ENCODE results near the gene FCHSD1. TPM values are rescaled to one million over a fixed set of nuclear protein-coding genes. Genes with fewer than 3 reads are reported as not detected.

FCHSD1 gene
- total and polyA plus RNA-seq, 2 of the 4 experiments (the other 2 are of a cell fraction): 33.2 to 62.1 TPM

DNA sequence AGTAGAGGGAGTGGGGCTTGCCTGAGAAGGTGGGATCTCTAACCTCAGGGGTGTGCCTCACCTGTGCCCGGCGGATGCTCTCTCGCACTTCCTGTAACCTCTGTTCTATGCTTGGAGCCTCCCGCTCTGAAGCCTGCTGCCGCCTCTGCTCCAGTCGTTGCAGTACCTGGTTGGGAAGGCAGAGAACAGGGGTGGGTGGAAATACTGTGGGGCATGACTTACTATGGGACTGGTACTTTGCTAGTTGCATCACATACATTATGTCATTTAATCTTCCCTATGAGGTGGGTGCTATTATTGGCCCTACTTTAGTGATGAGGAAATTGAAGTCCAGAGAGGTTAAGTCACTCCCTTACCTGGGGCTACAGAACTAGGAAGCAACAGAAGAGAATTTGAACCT, 5.2 kb downstream of the FCHSD1 start:
- no peak overlapping the region for H3K27ac ChIP-seq (ENCODE audit: insufficient read depth, low read length)
- no peak overlapping the region for H2BK5ac ChIP-seq (ENCODE audit: low read depth, low read length, poor library complexity, severe bottlenecking)
- in situ Hi-C loops (cut with MboI; ENCODE audit: low sequenced_read_pairs) (no loop called here), dilution Hi-C loops (cut with HindIII; ENCODE audit: low sequenced_read_pairs, unreplicated experiment) (no loop called here), intact Hi-C loops (cut with micrococcal nuclease) (no loop called here)
- H2BK20ac ChIP-seq (ENCODE audit: low read depth, low read length): no peak overlapping the region
- no peak overlapping the region for H2AK5ac ChIP-seq (ENCODE audit: low read depth, low read length)
- no peak for TF ChIP-seq CHD1 (IDR thresholded peaks at IDR 0.05; ENCODE audit: low read depth, low read length)
- TF ChIP-seq, protein P1, sequence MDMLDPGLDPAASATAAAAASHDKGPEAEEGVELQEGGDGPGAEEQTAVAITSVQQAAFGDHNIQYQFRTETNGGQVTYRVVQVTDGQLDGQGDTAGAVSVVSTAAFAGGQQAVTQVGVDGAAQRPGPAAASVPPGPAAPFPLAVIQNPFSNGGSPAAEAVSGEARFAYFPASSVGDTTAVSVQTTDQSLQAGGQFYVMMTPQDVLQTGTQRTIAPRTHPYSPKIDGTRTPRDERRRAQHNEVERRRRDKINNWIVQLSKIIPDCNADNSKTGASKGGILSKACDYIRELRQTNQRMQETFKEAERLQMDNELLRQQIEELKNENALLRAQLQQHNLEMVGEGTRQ (IDR thresholded peaks at IDR 0.05; ENCODE audit: low read depth, low read length): no peak
- no peak for TF ChIP-seq MAFK (IDR thresholded peaks at IDR 0.05; ENCODE audit: low read depth, low read length)
- TF ChIP-seq CEBPB (IDR thresholded peaks at IDR 0.05; ENCODE audit: low read depth, low read length): no peak
- TF ChIP-seq SMC3 (IDR thresholded peaks at IDR 0.05; ENCODE audit: low read depth, low read length): no peak
- no peak for TF ChIP-seq NFE2L2 (IDR thresholded peaks at IDR 0.05; ENCODE audit: low read depth, low read length)
- TF ChIP-seq RCOR1 (IDR thresholded peaks at IDR 0.05; ENCODE audit: insufficient replicate concordance, low read length): no peak
- no peak for TF ChIP-seq BHLHE40 (IDR thresholded peaks at IDR 0.05; ENCODE audit: low read depth, low read length)
- no peak for TF ChIP-seq RFX5 (IDR thresholded peaks at IDR 0.05; ENCODE audit: low read depth, low read length)
- no peak for TF ChIP-seq POLR2A (IDR thresholded peaks at IDR 0.05; ENCODE audit: low read depth, low read length)
- TF ChIP-seq MXI1 (IDR thresholded peaks at IDR 0.05; ENCODE audit: borderline replicate concordance, low read depth, low read length): no peak
- TF ChIP-seq FOS (IDR thresholded peaks at IDR 0.05; ENCODE audit: low read depth, low read length): no peak
- TF ChIP-seq, protein P2, sequence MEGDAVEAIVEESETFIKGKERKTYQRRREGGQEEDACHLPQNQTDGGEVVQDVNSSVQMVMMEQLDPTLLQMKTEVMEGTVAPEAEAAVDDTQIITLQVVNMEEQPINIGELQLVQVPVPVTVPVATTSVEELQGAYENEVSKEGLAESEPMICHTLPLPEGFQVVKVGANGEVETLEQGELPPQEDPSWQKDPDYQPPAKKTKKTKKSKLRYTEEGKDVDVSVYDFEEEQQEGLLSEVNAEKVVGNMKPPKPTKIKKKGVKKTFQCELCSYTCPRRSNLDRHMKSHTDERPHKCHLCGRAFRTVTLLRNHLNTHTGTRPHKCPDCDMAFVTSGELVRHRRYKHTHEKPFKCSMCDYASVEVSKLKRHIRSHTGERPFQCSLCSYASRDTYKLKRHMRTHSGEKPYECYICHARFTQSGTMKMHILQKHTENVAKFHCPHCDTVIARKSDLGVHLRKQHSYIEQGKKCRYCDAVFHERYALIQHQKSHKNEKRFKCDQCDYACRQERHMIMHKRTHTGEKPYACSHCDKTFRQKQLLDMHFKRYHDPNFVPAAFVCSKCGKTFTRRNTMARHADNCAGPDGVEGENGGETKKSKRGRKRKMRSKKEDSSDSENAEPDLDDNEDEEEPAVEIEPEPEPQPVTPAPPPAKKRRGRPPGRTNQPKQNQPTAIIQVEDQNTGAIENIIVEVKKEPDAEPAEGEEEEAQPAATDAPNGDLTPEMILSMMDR (conservative IDR thresholded peaks at IDR 0.05; ENCODE audit: low read depth, low read length): no peak
- TF ChIP-seq, protein P3, sequence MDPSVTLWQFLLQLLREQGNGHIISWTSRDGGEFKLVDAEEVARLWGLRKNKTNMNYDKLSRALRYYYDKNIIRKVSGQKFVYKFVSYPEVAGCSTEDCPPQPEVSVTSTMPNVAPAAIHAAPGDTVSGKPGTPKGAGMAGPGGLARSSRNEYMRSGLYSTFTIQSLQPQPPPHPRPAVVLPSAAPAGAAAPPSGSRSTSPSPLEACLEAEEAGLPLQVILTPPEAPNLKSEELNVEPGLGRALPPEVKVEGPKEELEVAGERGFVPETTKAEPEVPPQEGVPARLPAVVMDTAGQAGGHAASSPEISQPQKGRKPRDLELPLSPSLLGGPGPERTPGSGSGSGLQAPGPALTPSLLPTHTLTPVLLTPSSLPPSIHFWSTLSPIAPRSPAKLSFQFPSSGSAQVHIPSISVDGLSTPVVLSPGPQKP (IDR thresholded peaks at IDR 0.05; ENCODE audit: borderline replicate concordance, low read depth, low read length): no peak
- H3K9me3 ChIP-seq (ENCODE audit: control insufficient read depth, insufficient read depth, low read length): no peaks in the 10 kb centered on the region
- BruUV-seq (replicated peaks): no TSS peak
- H2AK9ac ChIP-seq (replicated peaks; ENCODE audit: low read depth, low read length, poor library complexity): no peak overlapping the region
- H2BK120ac ChIP-seq (ENCODE audit: low read depth, low read length): no peak overlapping the region
- H3K9ac ChIP-seq (ENCODE audit: low read depth, low read length): no peak overlapping the region
- H3K23ac ChIP-seq (ENCODE audit: low read depth, low read length): no peak overlapping the region
- H3K9me1 ChIP-seq (ENCODE audit: insufficient read depth, low read length): peaks cover 3% of the 10 kb centered on the region; the same call in 1 of the 2 replicates
- ChIA-PET POLR2A (ENCODE audit: unreplicated experiment) (no interaction called here), CTCF (no interaction called here)
- peaks cover 3% of the 10 kb centered on the region; the same call in 1 of the 2 replicates for H3K4me1 ChIP-seq (ENCODE audit: control insufficient read depth, insufficient read depth, low read length)
- H4K8ac ChIP-seq (ENCODE audit: low read depth in 2 of 2, low read length in 2 of 2): no peak overlapping the region
- no peak for DNase-seq
- WGBS, 2 experiments (ENCODE audit: extremely low coverage in 2 of 2, insufficient read length in 1 of 2): 90% methylated on average over 2 of the region's 6 CpGs; no CpG with 5 or more reads in 1 of the 2 experiments
- H4K5ac ChIP-seq (ENCODE audit: low read depth, low read length): no peak overlapping the region
- no peak overlapping the region for H2BK15ac ChIP-seq (ENCODE audit: low read depth, low read length)
- no peaks in the 10 kb centered on the region for H3K27me3 ChIP-seq (ENCODE audit: control insufficient read depth, insufficient read depth, low read length)
- no peak overlapping the region for H3K56ac ChIP-seq (ENCODE audit: extremely low read depth, insufficient read depth, low read length)
- H3K4me3 ChIP-seq (ENCODE audit: insufficient read depth, low read depth, low read length): no peak overlapping the region
- H2AFZ ChIP-seq (replicated peaks; ENCODE audit: low read length, poor library complexity): no peak overlapping the region
- H3K14ac ChIP-seq (replicated peaks; ENCODE audit: low read depth, low read length): no peak overlapping the region
- no peak overlapping the region for H3K18ac ChIP-seq (ENCODE audit: low read depth, low read length)
- H4K20me1 ChIP-seq (ENCODE audit: insufficient read depth, low read length): peaks cover 3% of the 10 kb centered on the region; the same call in 1 of the 2 replicates
- H3K36me3 ChIP-seq (ENCODE audit: control insufficient read depth, insufficient read depth, low read length): peaks cover 48% of the 10 kb centered on the region
- peaks cover 9 to 20% of the 10 kb centered on the region in 2 experiments for H3K79me1 ChIP-seq (ENCODE audit: low read depth in 1 of 2, low read length in 2 of 2)
- no peak overlapping the region for H4K91ac ChIP-seq (ENCODE audit: insufficient read depth, low read depth, low read length)
- no peak overlapping the region for H3K4me2 ChIP-seq (ENCODE audit: low read depth, low read length)
- no peak for ATAC-seq (ENCODE audit: low read depth)
- H3K4ac ChIP-seq (ENCODE audit: low read depth, low read length): no peak overlapping the region

All from IMR-90 (cell line).